HepG2 (cell line): Measurements from ENCODE around the gene METTL23. TPM values are rescaled to one million over a fixed set of nuclear protein-coding genes. Genes with fewer than 3 reads are reported as not detected.
A peak's percentile ranks its signal among the peaks of the same experiment; 100 is the strongest.

ENCODE experiments used
- ATRX ChIP-seq: sonication (generic); formaldehyde crosslinking; IDR thresholded peaks from 2 replicates; pipeline ENCODE4 v1.4.0; 2020; ENCODE audit warnings: missing genetic modification reagents, borderline replicate concordance
- CEBPB ChIP-seq: IDR thresholded peaks from 2 replicates; pipeline ENCODE4 v1.6.1; 2011; ENCODE audit warnings: low read depth, low read length, improper control_type of control experiment, borderline replicate concordance
- IKZF4 ChIP-seq: sonication (generic); formaldehyde crosslinking; IDR thresholded peaks from 2 replicates; pipeline ENCODE4 v1.5.1; 2020; ENCODE audit warnings: borderline replicate concordance, mild to moderate bottlenecking, low read depth, missing genetic modification reagents; ENCODE audit errors: not compliant biosample characterization
- IRF2 ChIP-seq: IDR thresholded peaks from 2 replicates; pipeline ENCODE4 v1.6.1; 2018; ENCODE audit warnings: missing genetic modification reagents, missing compliant biosample characterization
- MTA1 ChIP-seq: sonication (generic); formaldehyde crosslinking; IDR thresholded peaks from 2 replicates; pipeline ENCODE4 v1.4.0; 2020; ENCODE audit warnings: missing genetic modification reagents, mild to moderate bottlenecking, borderline replicate concordance
- POGZ ChIP-seq: sonication (generic); formaldehyde crosslinking; IDR thresholded peaks from 2 replicates; pipeline ENCODE4 v1.4.0; 2020; ENCODE audit warnings: mild to moderate bottlenecking, missing genetic modification reagents
- SMC3 ChIP-seq: IDR thresholded peaks from 2 replicates; pipeline ENCODE4 v1.6.1; 2011; ENCODE audit warnings: low read length, improper control_type of control experiment
- SOX6 ChIP-seq, 2 experiments: fragments of 450-650 bp in 1 of 2; sonication (generic) in 1 of 2; formaldehyde crosslinking in 1 of 2; IDR thresholded peaks; 2 replicates each; pipeline versions ENCODE4 v1.4.0 to v1.6.1; 2017 to 2020; ENCODE audit warnings: antibody characterized with exemption in 1 of 2, mild to moderate bottlenecking in 1 of 2, missing genetic modification reagents in 1 of 2
- SP4 ChIP-seq: sonication (generic); formaldehyde crosslinking; IDR thresholded peaks from 2 replicates; pipeline ENCODE4 v1.8.1; 2023; ENCODE audit warnings: mild to moderate bottlenecking, missing genetic modification reagents
- SP5 ChIP-seq: IDR thresholded peaks from 2 replicates; pipeline ENCODE4 v1.6.1; 2016; ENCODE audit warnings: low read depth, borderline replicate concordance
- TEAD3 ChIP-seq: optimal IDR thresholded peaks from 2 replicates; pipeline ENCODE3; 2016; ENCODE audit warnings: borderline replicate concordance
- TGIF2 ChIP-seq: IDR thresholded peaks from 2 replicates; pipeline ENCODE4 v1.6.1; 2016; ENCODE audit warnings: control low read depth, missing compliant biosample characterization
- ZFP36 ChIP-seq: fragments of 150-350 bp; IDR thresholded peaks from 2 replicates; pipeline ENCODE4 v1.6.1; 2018; ENCODE audit warnings: borderline replicate concordance, low read length, low read depth; ENCODE audit not compliant: partially characterized antibody
- ZKSCAN8 ChIP-seq: IDR thresholded peaks from 2 replicates; pipeline ENCODE4 v1.6.1; 2016; ENCODE audit warnings: borderline replicate concordance, missing genetic modification reagents, missing compliant biosample characterization
- ZNF136 ChIP-seq: sonication (generic); formaldehyde crosslinking; IDR thresholded peaks from 2 replicates; pipeline ENCODE4 v1.8.1; 2022; ENCODE audit warnings: low read depth, mild to moderate bottlenecking, moderate library complexity, missing genetic modification reagents
- ZNF296 ChIP-seq: sonication (generic); formaldehyde crosslinking; conservative IDR thresholded peaks from 2 replicates; pipeline ENCODE4 v1.5.0; 2020; ENCODE audit warnings: mild to moderate bottlenecking, missing genetic modification reagents
- ZNF333 ChIP-seq: sonication (generic); formaldehyde crosslinking; IDR thresholded peaks from 2 replicates; pipeline ENCODE4 v1.4.0; 2020; ENCODE audit warnings: mild to moderate bottlenecking, missing genetic modification reagents, borderline replicate concordance
- ZNF687 ChIP-seq: sonication (generic); formaldehyde crosslinking; IDR thresholded peaks from 2 replicates; pipeline ENCODE4 v1.5.1; 2020; ENCODE audit warnings: mild to moderate bottlenecking, missing genetic modification reagents, moderate library complexity
- polyA plus RNA-seq, 8 experiments: library from polyadenylated mRNA; depleted of rRNA in 3 of 8; stranded (reverse) in 7 of 8; unstranded in 1 of 8; fragments of >200 nt; fragmentation: Illumina TruSeq in 4 of 8; extraction: Trizol in 4 of 8; gene quantifications; 2 replicates each; pipeline versions ENCODE4 v1.2.1 to v1.2.3, GENCODE V29; 2011 to 2016; ENCODE audit warnings: low read depth in 4 of 8, missing spikeins in 1 of 8, mixed read lengths in 1 of 8; ENCODE audit not compliant: insufficient read depth in 1 of 8
- total RNA-seq, 5 experiments: library from RNA; depleted of rRNA; stranded (reverse); fragments of >200 nt; fragmentation: Illumina TruSeq; extraction: Trizol; gene quantifications; 2 replicates each; pipeline ENCODE4 v1.2.3, GENCODE V29; 2016; ENCODE audit warnings: low read depth in 1 of 5
- TF ChIP-seq, protein P1 (sequence below): sonication (generic); formaldehyde crosslinking; IDR thresholded peaks from 2 replicates; pipeline ENCODE4 v1.4.0; 2020; ENCODE audit warnings: missing genetic modification reagents
- TF ChIP-seq, protein P2 (sequence below): sonication (generic); formaldehyde crosslinking; conservative IDR thresholded peaks from 2 replicates; pipeline ENCODE4 v1.5.0; 2020; ENCODE audit warnings: missing genetic modification reagents

The METTL23 gene
- total and polyA plus RNA-seq, 2 of the 13 experiments (the other 11 are each of a cell fraction or from before 2014, with no cell fraction given) = 39.9 to 104 TPM

DNA sequence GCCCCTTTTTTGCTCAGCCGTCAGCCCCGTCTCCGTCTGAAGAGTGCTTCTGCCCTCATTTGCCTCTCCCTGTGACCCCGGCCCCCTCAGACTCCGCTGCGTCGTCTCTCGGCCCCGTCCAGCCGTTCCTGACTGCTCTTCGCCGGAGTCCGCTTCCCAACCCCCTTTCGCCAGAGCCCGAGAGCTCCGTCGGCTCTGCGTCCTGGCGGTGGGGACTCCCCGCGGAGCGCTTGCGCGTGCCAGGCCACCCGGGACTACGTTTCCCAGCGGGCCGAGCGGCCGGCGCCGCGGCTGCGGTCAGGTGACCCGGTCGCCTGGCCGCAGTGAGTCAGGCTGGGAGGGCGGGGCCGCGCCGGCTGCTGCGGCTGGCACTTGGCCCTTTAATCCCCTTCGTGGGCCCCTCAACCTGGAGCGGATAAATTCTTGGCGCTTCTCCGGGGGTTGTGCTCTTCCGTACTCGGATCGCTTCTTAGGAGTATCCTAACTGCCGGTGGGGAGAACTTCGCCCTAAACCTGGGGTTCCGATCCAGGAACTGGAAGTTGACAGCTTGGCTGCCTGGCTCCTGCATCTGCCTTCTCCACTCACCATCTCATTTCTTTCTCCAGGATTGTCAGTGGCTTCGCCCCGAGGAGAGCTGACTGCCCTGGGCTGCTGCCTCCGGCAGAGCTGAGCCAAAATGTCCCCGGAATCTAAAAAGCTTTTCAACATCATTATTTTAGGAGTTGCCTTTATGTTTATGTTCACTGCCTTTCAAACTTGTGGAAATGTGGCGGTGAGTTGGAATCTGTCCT is 11.2 kb downstream of the METTL23 start, which contains the start of gene MFSD11 (continued):
- TF ChIP-seq ZNF296 (CRISPR knock-in tag) (no peak), TGIF2 (CRISPR knock-in tag) (peak; percentile 23), ZFP36 (no peak), SOX6 (IDR thresholded peaks at IDR 0.05) (no peak), SOX6 (CRISPR knock-in tag; IDR thresholded peaks at IDR 0.05) (no peak), IKZF4 (CRISPR knock-in tag) (peak; percentile 62), SMC3 (no peak; the same call in 1 of the 2 replicates), ZNF136 (CRISPR knock-in tag) (no peak), SP4 (CRISPR knock-in tag) (peak; percentile 71; the same call in 1 of the 2 replicates), MTA1 (CRISPR knock-in tag) (peak; percentile 47; the same call in 1 of the 2 replicates), POGZ (no peak), ATRX (CRISPR knock-in tag) (peak; percentile 79; the same call in 1 of the 2 replicates), CEBPB (no peak), ZNF687 (CRISPR knock-in tag) (peak; percentile 86), ZKSCAN8 (CRISPR knock-in tag) (no peak), IRF2 (CRISPR knock-in tag) (peak; percentile 73), ZNF333 (CRISPR knock-in tag) (no peak), SP5 (CRISPR knock-in tag) (peak; percentile 85), TEAD3 (CRISPR knock-in tag) (peak; percentile 8)
- TF ChIP-seq, protein P1, sequence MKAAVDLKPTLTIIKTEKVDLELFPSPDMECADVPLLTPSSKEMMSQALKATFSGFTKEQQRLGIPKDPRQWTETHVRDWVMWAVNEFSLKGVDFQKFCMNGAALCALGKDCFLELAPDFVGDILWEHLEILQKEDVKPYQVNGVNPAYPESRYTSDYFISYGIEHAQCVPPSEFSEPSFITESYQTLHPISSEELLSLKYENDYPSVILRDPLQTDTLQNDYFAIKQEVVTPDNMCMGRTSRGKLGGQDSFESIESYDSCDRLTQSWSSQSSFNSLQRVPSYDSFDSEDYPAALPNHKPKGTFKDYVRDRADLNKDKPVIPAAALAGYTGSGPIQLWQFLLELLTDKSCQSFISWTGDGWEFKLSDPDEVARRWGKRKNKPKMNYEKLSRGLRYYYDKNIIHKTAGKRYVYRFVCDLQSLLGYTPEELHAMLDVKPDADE (CRISPR knock-in tag) = peak; percentile 85; the same call in 1 of the 2 replicates
- TF ChIP-seq, protein P2, sequence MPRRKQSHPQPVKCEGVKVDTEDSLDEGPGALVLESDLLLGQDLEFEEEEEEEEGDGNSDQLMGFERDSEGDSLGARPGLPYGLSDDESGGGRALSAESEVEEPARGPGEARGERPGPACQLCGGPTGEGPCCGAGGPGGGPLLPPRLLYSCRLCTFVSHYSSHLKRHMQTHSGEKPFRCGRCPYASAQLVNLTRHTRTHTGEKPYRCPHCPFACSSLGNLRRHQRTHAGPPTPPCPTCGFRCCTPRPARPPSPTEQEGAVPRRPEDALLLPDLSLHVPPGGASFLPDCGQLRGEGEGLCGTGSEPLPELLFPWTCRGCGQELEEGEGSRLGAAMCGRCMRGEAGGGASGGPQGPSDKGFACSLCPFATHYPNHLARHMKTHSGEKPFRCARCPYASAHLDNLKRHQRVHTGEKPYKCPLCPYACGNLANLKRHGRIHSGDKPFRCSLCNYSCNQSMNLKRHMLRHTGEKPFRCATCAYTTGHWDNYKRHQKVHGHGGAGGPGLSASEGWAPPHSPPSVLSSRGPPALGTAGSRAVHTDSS = no peak
